IMR-90 (cell line): Measurements from ENCODE around the gene ERC2. TPM values are rescaled to one million over a fixed set of nuclear protein-coding genes. Genes with fewer than 3 reads are reported as not detected.

Experiments used
- ATAC-seq: fragments of 200-7000 bp; cut with Tn5 transposase; 2 replicates; pipeline ENCODE4 v1.9.1; 2020; ENCODE audit warnings: low read depth, mild to moderate bottlenecking, moderate library complexity
- BruUV-seq: library from RNA; stranded (reverse); fragments of 400-500 nt; replicated peaks from 2 replicates; lab custom pipeline; 2021; lab: Mats Ljungman, UMichigan
- CTCF ChIA-PET: fragments of 300-600 bp; formaldehyde crosslinking; extraction: SDS; loops from one replicate; lab custom pipeline; 2021; ENCODE audit warnings: antibody characterized with exemption; lab: Yijun Ruan, JAX
- POLR2A ChIA-PET: fragments of 300-600 bp; sonication (Branson Sonifier 250); formaldehyde crosslinking; loops from one replicate; lab custom pipeline; 2022; ENCODE audit warnings: antibody characterized with exemption; ENCODE audit not compliant: unreplicated experiment; lab: Charles Lee
- DNase-seq: peaks from one replicate; pipeline ENCODE4 v3.0.0; 2013
- H2AFZ ChIP-seq: replicated peaks from 2 replicates; pipeline ENCODE3; 2013; ENCODE audit warnings: low read length, mild to moderate bottlenecking; ENCODE audit not compliant: poor library complexity
- H2AK5ac ChIP-seq: 2 replicates; pipeline ENCODE4 v1.6.1; 2013; ENCODE audit warnings: low read depth, low read length, inconsistent platforms
- H2AK9ac ChIP-seq: replicated peaks from 2 replicates; pipeline ENCODE3; 2013; ENCODE audit warnings: mild to moderate bottlenecking, low read depth, low read length, moderate library complexity; ENCODE audit not compliant: poor library complexity
- H2BK120ac ChIP-seq: 2 replicates; pipeline ENCODE4 v1.6.1; 2013; ENCODE audit warnings: low read depth, low read length, inconsistent platforms
- H2BK15ac ChIP-seq: 3 replicates; pipeline ENCODE4 v1.6.1; 2013; ENCODE audit warnings: low read depth, low read length, inconsistent platforms
- H2BK20ac ChIP-seq: 2 replicates; pipeline ENCODE4 v1.6.1; 2013; ENCODE audit warnings: low read depth, mild to moderate bottlenecking, inconsistent platforms, low read length, moderate library complexity
- H2BK5ac ChIP-seq: 2 replicates; pipeline ENCODE4 v1.6.1; 2013; ENCODE audit warnings: mild to moderate bottlenecking, low read depth, low read length, inconsistent platforms; ENCODE audit not compliant: poor library complexity, severe bottlenecking
- H3K14ac ChIP-seq: replicated peaks from 2 replicates; pipeline ENCODE4 v1.6.1; 2013; ENCODE audit warnings: low read depth, low read length, inconsistent platforms
- H3K18ac ChIP-seq: 2 replicates; pipeline ENCODE4 v1.6.1; 2013; ENCODE audit warnings: low read depth, low read length, control low read depth
- H3K23ac ChIP-seq: 2 replicates; pipeline ENCODE4 v1.6.1; 2013; ENCODE audit warnings: low read depth, low read length, inconsistent platforms
- H3K27ac ChIP-seq: 2 replicates; pipeline ENCODE4 v1.5.1; 2013; ENCODE audit warnings: mild to moderate bottlenecking, control low read depth, low read length; ENCODE audit not compliant: insufficient read depth
- H3K27me3 ChIP-seq: 2 replicates; pipeline ENCODE4 v1.6.1; 2013; ENCODE audit warnings: low read length; ENCODE audit not compliant: control insufficient read depth, insufficient read depth
- H3K36me3 ChIP-seq: 2 replicates; pipeline ENCODE4 v1.6.1; 2013; ENCODE audit warnings: low read length, mixed read lengths; ENCODE audit not compliant: control insufficient read depth, insufficient read depth
- H3K4ac ChIP-seq: 2 replicates; pipeline ENCODE4 v1.6.1; 2013; ENCODE audit warnings: low read depth, low read length, inconsistent platforms
- H3K4me1 ChIP-seq: 2 replicates; pipeline ENCODE4 v1.6.1; 2013; ENCODE audit warnings: low read length, mixed read lengths; ENCODE audit not compliant: control insufficient read depth, insufficient read depth
- H3K4me2 ChIP-seq: 2 replicates; pipeline ENCODE4 v1.6.1; 2013; ENCODE audit warnings: low read depth, mild to moderate bottlenecking, control low read depth, low read length, moderate library complexity
- H3K4me3 ChIP-seq: 2 replicates; pipeline ENCODE4 v1.5.1; 2013; ENCODE audit warnings: low read depth, mild to moderate bottlenecking, control low read depth, low read length, moderate library complexity; ENCODE audit not compliant: insufficient read depth
- H3K56ac ChIP-seq: 2 replicates; pipeline ENCODE4 v1.6.1; 2013; ENCODE audit warnings: low read length, inconsistent platforms; ENCODE audit not compliant: insufficient read depth; ENCODE audit errors: extremely low read depth
- H3K79me1 ChIP-seq, 2 experiments: 2 replicates each; pipeline ENCODE4 v1.6.1; 2013; ENCODE audit warnings: low read length in 2 of 2, inconsistent platforms in 1 of 2, low read depth in 1 of 2
- H3K9ac ChIP-seq: 2 replicates; pipeline ENCODE4 v1.6.1; 2013; ENCODE audit warnings: low read depth, low read length, control low read depth
- H3K9me1 ChIP-seq: 2 replicates; pipeline ENCODE4 v1.6.1; 2013; ENCODE audit warnings: low read length, inconsistent platforms; ENCODE audit not compliant: insufficient read depth
- H3K9me3 ChIP-seq: 2 replicates; pipeline ENCODE4 v1.6.1; 2013; ENCODE audit warnings: low read length; ENCODE audit not compliant: control insufficient read depth, insufficient read depth
- H4K20me1 ChIP-seq: 2 replicates; pipeline ENCODE4 v1.6.1; 2013; ENCODE audit warnings: low read length, inconsistent platforms; ENCODE audit not compliant: insufficient read depth
- H4K5ac ChIP-seq: 2 replicates; pipeline ENCODE4 v1.6.1; 2013; ENCODE audit warnings: mild to moderate bottlenecking, low read depth, low read length, control low read depth
- H4K8ac ChIP-seq, 2 experiments: 2 replicates each; pipeline ENCODE4 v1.6.1; 2013; ENCODE audit warnings: low read depth in 2 of 2, low read length in 2 of 2, control low read depth in 1 of 2, inconsistent platforms in 1 of 2
- H4K91ac ChIP-seq: 2 replicates; pipeline ENCODE4 v1.6.1; 2013; ENCODE audit warnings: low read depth, low read length, inconsistent platforms; ENCODE audit not compliant: insufficient read depth
- CHD1 ChIP-seq: IDR thresholded peaks from 2 replicates; pipeline ENCODE4 v1.6.1; 2012; ENCODE audit warnings: low read depth, low read length, improper control_type of control experiment
- RCOR1 ChIP-seq: IDR thresholded peaks from 2 replicates; pipeline ENCODE4 v1.6.1; 2012; ENCODE audit warnings: mild to moderate bottlenecking, low read length, improper control_type of control experiment; ENCODE audit not compliant: insufficient replicate concordance
- WGBS, 2 experiments: methylation state at CpG; one replicate each; pipeline versions ENCODE4 v1.1.5 to v1.1.7; 2013; ENCODE audit warnings: missing lambda C conversion rate in 2 of 2; ENCODE audit not compliant: insufficient read length in 1 of 2; ENCODE audit errors: extremely low coverage in 2 of 2; 5-methylcytosine and 5-hydroxymethylcytosine counted together
- dilution Hi-C: fragments of 300-500 bp; cut with HindIII; formaldehyde crosslinking; loops from one replicate; pipeline ENCODE4 v1.14.3; 2018; ENCODE audit warnings: low sequenced_read_pairs; ENCODE audit not compliant: unreplicated experiment
- in situ Hi-C: fragments of 300-500 bp; cut with MboI; formaldehyde crosslinking; loops from 3 replicates; pipeline ENCODE4 v1.14.3; 2019; ENCODE audit warnings: low sequenced_read_pairs, inconsistent platforms, mixed read lengths
- intact Hi-C: fragments of 100-400 bp; cut with micrococcal nuclease; formaldehyde crosslinking; loops from 2 replicates; pipeline ENCODE4 v1.10.0; 2022
- polyA plus RNA-seq, 3 experiments: library from polyadenylated mRNA; depleted of rRNA; stranded (reverse); fragments of >200 nt; gene quantifications; 2 replicates each; pipeline ENCODE4 v1.2.3, GENCODE V29; 2012; ENCODE audit warnings: low replicate concordance in 1 of 3
- total RNA-seq: library from RNA; depleted of rRNA; stranded (reverse); fragments of >200 nt; gene quantifications from 2 replicates; pipeline ENCODE4 v1.2.3, GENCODE V29; 2012

Gene ERC2
- total and polyA plus RNA-seq, 2 of the 4 experiments (the other 2 are of a cell fraction) = 0.17 to 0.18 TPM

GRCh38 chr3:56173601-56174000 is 294.7 kb downstream of the ERC2 start:
- ChIA-PET POLR2A (no interaction called here), CTCF (no interaction called here)
- H4K8ac ChIP-seq = no peak overlapping the region
- intact Hi-C loops = no loop called here
- H2BK20ac ChIP-seq = no peak overlapping the region
- H3K4ac ChIP-seq = no peak overlapping the region
- H3K4me2 ChIP-seq = no peak overlapping the region
- no peak overlapping the region for H4K5ac ChIP-seq
- in situ Hi-C loops = no loop called here
- no peak overlapping the region for H2BK15ac ChIP-seq
- no peaks in the 10 kb centered on the region for H3K79me1 ChIP-seq
- no peak overlapping the region for H2AFZ ChIP-seq
- H3K4me3 ChIP-seq = no peak overlapping the region
- no peak overlapping the region for H3K23ac ChIP-seq
- no peak overlapping the region for H3K56ac ChIP-seq
- WGBS, 2 experiments = no CpG with 5 or more reads among the region's 7 CpGs
- no peak overlapping the region for H2AK5ac ChIP-seq
- no peak for DNase-seq
- H2BK5ac ChIP-seq = no peak overlapping the region
- no peak overlapping the region for H3K9ac ChIP-seq
- no peak overlapping the region for H3K27ac ChIP-seq
- no peak overlapping the region for H4K91ac ChIP-seq
- no peak overlapping the region for H2BK120ac ChIP-seq
- dilution Hi-C loops = no loop called here
- no peak overlapping the region for H2AK9ac ChIP-seq
- H3K14ac ChIP-seq = no peak overlapping the region
- H3K27me3 ChIP-seq = peaks cover 2% of the 10 kb centered on the region; the same call in 1 of the 2 replicates
- no peaks in the 10 kb centered on the region for H4K20me1 ChIP-seq
- ATAC-seq = no peak
- no peak overlapping the region for H3K18ac ChIP-seq
- no peaks in the 10 kb centered on the region for H3K4me1 ChIP-seq
- no peaks in the 10 kb centered on the region for H3K36me3 ChIP-seq
- H3K9me3 ChIP-seq = no peaks in the 10 kb centered on the region
- BruUV-seq = no TSS peak
- no peaks in the 10 kb centered on the region for H3K9me1 ChIP-seq
- no peak for TF ChIP-seq RCOR1
- TF ChIP-seq CHD1 = no peak
